GM21360 (cell line): ENCODE measurements around the gene FAM83E.

Experiments
- ATAC-seq: cut with Tn5 transposase; IDR thresholded peaks from one replicate; pipeline ENCODE4 v1.9.1; 2021; ENCODE audit warnings: mild to moderate bottlenecking, moderate library complexity; ENCODE audit not compliant: unreplicated experiment

Gene FAM83E

GRCh38 chr19:48629297-48629598 lies 14.4 kb upstream of the FAM83E start:
- no peak for ATAC-seq

DNA sequence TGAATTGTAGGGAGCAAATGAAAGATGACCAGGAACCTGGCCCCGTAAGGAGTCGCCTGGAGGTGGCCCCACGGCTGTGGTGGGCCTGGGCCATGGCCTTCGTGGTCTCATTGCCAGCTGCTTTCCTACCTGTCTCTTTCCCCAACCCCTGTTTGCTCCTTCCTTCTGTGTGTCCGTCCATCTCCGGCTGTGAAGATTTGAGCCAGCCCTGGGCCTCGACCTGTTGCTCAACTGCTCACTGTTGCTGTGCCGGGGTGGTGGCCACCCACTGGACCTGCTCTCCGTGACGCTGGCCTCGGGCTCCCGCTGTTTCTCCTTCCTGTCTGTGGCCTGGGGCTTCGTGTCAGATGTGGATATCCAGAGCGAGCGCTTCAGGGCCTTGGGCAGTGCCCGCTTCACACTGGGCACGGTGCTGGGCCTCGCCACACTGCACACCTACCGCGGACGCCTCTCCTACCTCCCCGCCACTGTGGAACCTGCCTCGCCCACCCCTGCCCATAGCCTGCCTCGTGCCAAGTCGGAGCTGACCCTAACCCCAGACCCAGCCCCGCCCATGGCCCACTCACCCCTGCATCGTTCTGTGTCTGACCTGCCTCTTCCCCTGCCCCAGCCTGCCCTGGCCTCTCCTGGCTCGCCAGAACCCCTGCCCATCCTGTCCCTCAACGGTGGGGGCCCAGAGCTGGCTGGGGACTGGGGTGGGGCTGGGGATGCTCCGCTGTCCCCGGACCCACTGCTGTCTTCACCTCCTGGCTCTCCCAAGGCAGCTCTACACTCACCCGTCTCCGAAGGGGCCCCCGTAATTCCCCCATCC lies 13.8 kb upstream of the FAM83E start:
- ATAC-seq, result no peak

DNA sequence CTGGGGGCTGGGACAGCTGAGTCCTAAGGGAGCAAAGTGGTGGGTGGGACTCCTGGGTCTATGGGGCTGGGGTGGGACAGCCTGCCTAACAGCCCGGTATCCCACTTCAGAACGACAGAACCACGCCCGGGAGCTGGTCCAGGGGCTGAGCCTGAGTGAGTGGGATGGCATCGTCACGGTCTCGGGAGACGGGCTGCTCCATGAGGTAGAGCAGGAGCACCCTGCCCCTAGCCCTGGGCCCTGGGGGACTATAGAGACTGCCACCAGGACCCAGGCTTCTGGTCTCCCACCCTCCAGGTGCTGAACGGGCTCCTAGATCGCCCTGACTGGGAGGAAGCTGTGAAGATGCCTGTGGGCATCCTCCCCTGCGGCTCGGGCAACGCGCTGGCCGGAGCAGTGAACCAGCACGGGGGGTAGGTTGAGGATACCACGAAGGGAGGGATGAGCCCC lies 13.0 kb upstream of the FAM83E start:
- no peak for ATAC-seq

DNA sequence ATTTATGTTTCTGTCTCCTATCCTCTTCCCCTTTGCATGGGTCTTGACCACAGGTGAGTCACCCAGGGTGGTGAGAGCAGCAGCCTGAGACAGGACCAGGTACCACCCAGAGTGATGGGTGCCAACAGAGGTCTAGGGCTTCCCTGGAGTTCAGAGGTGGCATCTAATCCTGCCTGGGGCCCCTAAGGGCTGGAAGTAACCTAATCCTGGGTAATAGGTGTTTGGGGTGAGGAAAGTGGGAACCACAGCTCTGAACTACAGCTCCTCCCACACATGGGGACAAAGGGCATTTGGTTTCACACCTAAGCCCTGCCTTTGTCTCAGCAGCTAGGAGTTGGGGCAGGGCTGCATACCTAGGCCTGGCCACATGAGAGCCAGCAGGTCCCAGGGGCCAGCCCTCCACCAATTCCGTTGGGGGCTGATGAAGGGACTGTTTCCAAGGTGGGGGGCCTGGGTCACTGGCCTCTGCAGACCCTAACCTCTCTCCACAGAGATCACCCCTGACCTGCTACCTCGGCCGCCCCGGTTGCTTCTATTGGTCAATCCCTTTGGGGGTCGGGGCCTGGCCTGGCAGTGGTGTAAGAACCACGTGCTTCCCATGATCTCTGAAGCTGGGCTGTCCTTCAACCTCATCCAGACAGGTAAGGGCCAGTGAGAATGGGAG lies 12.5 kb upstream of the FAM83E start:
- ATAC-seq, result no peak

DNA sequence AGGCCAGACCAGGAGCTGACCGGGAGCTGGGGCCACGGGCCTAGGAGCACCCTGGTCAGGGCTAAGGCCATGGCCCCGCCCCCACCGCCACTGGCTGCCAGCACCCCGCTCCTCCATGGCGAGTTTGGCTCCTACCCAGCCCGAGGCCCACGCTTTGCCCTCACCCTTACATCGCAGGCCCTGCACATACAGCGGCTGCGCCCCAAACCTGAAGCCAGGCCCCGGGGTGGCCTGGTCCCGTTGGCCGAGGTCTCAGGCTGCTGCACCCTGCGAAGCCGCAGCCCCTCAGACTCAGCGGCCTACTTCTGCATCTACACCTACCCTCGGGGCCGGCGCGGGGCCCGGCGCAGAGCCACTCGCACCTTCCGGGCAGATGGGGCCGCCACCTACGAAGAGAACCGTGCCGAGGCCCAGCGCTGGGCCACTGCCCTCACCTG lies 11.0 kb upstream of the FAM83E start:
- ATAC-seq, result no peak

DNA sequence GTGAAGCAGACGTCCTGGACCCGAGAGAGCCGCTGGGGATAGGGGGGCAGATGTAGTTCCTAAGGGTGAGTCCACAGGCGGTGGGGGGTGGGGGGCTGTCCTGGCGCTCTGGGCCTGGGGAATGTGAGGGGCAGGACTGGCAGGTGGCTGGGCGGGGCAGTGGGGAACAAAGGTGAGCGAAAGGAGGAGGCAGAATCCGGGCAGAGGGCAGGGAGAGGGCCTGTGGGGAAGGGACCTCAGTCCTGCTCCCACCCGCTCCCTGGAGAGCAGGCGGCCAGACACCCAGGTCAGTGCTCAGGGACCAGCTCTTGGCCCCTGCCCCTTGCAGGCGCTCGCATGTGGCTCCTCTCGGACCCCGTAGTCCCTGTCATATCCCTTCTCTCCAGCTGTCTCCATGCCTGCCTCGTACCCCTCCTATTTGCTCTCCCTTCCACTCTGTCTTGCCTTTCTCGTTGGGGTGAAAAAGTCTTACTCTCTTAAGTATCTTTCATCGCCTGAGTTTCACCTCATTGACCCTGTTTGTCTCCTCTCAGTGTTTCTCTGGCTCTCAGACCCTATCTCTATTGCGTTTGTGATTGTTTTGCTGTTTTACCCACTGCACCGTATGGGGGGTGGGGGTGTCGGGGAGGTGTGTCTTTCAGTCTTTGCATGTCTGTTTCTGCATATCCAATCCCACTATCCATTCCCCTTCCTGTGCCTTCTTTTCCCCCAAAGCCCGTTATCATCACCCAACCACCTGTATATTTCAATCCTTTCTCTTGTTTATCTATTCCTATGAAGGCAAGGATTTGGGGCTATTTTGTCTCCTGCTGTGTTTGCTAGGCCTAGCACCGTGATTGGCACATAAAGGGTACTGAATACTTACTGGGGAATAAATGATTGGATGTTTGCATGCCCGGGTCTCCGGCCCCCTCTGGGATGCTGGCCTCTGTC lies 10.2 kb upstream of the FAM83E start:
- no peak for ATAC-seq

GRCh38 chr19:48624067-48624594 lies 9.3 kb upstream of the FAM83E start:
- ATAC-seq, result peak; percentile 63

- ATAC-seq, result no peak
Observed at GRCh38 chr19:48623556-48624066, 8.7 kb upstream of the FAM83E start.

GRCh38 chr19:48619692-48620585 lies 5.1 kb upstream of the FAM83E start:
- peak; percentile 3 for ATAC-seq

- ATAC-seq, result peak; percentile 77
Observed at GRCh38 chr19:48618916-48619691, 4.2 kb upstream of the FAM83E start, which contains the start of the genes RPL18 and SPHK2. Gene RPL18 (minus strand): TSS chr19:48619178. CDS start chr19:48619143, 35 bp downstream. Gene SPHK2 (plus strand): TSS chr19:48619506. CDS start chr19:48620515, 1,009 bp downstream.

- no peak for ATAC-seq
Observed at GRCh38 chr19:48618278-48618915, 3.5 kb upstream of the FAM83E start.

DNA sequence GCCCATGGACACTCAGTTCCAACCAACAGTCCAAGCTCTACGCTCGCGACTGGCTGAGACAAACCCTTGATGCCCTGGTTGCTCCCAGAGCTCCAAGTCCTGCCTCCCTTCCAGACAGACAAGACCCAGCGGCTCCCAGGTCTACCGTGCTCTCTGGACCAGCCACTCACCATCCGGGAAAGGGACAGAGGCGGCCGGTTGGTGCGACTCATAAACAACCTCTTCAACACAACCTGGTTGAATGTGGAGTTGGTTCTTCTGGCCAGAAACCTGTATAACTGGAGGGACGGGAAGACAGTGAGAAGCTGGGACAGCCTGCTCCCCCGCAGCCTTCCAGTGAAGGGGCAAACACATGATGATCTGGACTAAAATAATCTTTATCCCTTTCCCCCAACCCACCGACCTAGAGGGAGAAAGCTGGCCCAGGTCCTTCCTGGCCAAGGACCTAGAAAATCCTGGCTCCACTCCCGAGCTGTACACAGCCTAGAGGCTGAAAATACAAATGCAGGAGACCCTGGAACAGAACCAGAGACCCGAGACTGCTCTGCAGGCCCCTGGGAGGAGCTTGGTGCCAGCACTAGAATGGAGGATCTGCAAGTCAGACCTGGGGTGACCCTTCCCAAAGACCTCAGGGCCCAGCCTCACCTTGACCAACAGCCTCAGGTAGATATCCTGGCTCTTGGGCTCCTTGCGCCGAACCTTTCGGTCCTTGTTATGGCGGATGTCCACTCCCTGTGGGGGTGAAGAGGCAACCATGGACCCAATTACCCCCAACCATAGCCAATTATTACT lies 2.5 kb upstream of the FAM83E start:
- ATAC-seq, result no peak

- no peak for ATAC-seq
Observed at GRCh38 chr19:48616491-48617056, 1.7 kb upstream of the FAM83E start.

DNA sequence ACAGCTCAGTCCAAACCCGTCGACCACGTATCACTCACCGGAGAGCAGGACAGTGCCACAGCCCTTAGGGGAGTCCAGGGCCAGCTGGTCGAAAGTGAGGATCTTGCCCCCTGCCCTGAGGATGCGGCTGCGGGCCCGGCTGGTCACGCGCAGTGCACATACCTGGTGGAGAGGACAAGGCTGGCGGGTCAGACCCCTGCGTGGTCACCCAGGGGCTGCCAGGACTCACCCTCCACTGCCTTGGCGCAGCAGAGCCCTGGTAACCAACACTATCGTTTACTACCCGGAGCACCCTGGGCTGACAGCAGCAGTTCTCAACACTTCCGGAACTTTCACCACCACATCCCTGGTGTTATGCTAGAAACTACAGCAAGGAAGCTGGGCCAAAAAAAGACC lies 1.2 kb upstream of the FAM83E start:
- no peak for ATAC-seq

GRCh38 chr19:48615231-48616040 lies 560 bp upstream of the FAM83E start:
- no peak for ATAC-seq

GRCh38 chr19:48613852-48614435 lies 932 bp downstream of the FAM83E start:
- no peak for ATAC-seq
